ENCODE results near the gene RAPGEF4.

DNA sequence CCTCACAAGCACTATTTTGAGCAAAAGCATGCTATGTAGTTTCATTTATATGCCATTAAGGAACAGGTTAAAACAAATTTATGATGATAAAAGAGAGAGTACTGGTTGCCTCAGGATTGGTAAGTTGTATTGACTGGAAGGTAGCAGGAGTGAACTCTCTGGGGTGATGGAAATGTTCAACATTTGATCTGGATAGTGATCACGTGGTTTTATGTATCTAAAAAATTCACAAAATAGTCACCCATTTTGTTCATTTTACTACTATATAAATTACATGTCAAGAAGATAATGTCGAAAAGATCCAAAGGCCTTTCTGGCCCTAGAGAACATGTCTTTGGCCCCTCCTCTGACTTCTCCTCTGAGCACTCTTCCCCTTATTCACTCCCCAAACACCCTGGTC is 10.4 kb upstream of the RAPGEF4 start:
- no peak for TF ChIP-seq CTCF (IDR thresholded peaks at IDR 0.05)
- no peak for TF ChIP-seq POLR2A (IDR thresholded peaks at IDR 0.05)

Data from sigmoid colon (tissue), 3 donors.